Cardiac fibroblast (primary cell): Measurements from ENCODE around the gene CBLL1.

Experiments used
- DNase-seq, 2 donors: peaks; one replicate each; pipeline versions ENCODE4 v3.0.0 to v3.0.0-alpha.2; 2010; ENCODE audit warnings: low read depth in 2 of 2
- H3K4me3 ChIP-seq, 2 donors: replicated peaks in 1 of 2; 1 replicate in 1 of 2; 2 replicates in 1 of 2; pipeline ENCODE4 v1.5.1; 2011; ENCODE audit warnings: low read depth in 2 of 2, low read length in 2 of 2, mild to moderate bottlenecking in 2 of 2, moderate library complexity in 1 of 2
- CTCF ChIP-seq: IDR thresholded peaks from one replicate; pipeline ENCODE4 v1.5.1; 2011; ENCODE audit warnings: low read depth, mild to moderate bottlenecking, low read length, inconsistent platforms

The CBLL1 gene

GRCh38 chr7:107799647-107800264, 55.8 kb downstream of the CBLL1 start:
- DNase-seq = no peak
- no peak for TF ChIP-seq CTCF
- H3K4me3 ChIP-seq = no peak overlapping the region

GRCh38 chr7:107803009-107803610, 59.2 kb downstream of the CBLL1 start, which contains the start of gene SLC26A3:
Gene SLC26A3, minus strand, starts transcription at chr7:107803223. Its CDS starts 8,714 bp downstream, at chr7:107794509.
- no peak for TF ChIP-seq CTCF
- H3K4me3 ChIP-seq = no peak within 1 kb of the TSS
- no peak for DNase-seq

- H3K4me3 ChIP-seq = no peak overlapping the region
- TF ChIP-seq CTCF = no peak
- no peak for DNase-seq
These were observed 65.2 kb downstream of the CBLL1 start for GRCh38 chr7:107809179-107809578.

- DNase-seq = no peak
- H3K4me3 ChIP-seq = no peak overlapping the region
- TF ChIP-seq CTCF = no peak
These were observed 66.7 kb downstream of the CBLL1 start for GRCh38 chr7:107810626-107811025.
